H1 (cell line): Measurements from ENCODE around the gene EDDM3A. TPM values are rescaled to one million over a fixed set of nuclear protein-coding genes. Genes with fewer than 3 reads are reported as not detected.
"Not testable (repeated sequence)": the region's sequence is repeated elsewhere in the genome, so short reads cannot be mapped to it uniquely, and the experiment has no call there.

ENCODE experiments used
- CTCF ChIA-PET: fragments of 300-600 bp; sonication (Branson Sonifier 250); formaldehyde crosslinking; loops from one replicate; lab custom pipeline; 2021; ENCODE audit not compliant: partially characterized antibody; lab: Charles Lee
- POLR2A ChIA-PET: fragments of 300-600 bp; sonication (Branson Sonifier 250); formaldehyde crosslinking; loops from one replicate; lab custom pipeline; 2021; ENCODE audit warnings: inconsistent platforms; ENCODE audit not compliant: partially characterized antibody; lab: Charles Lee
- DNase-seq, 2 experiments: peaks; one replicate each; pipeline versions ENCODE4 v3.0.0 to v3.0.0-alpha.2; 2010 to 2022; ENCODE audit warnings: low spot score in 2 of 2, low read depth in 1 of 2, mixed read lengths in 1 of 2
- FAIRE-seq: peaks from 2 replicates; lab custom pipeline; 2011; peaks lifted over from hg19 to GRCh38; lab: Jason Lieb, UNC
- H2AFZ ChIP-seq: 2 replicates; pipeline ENCODE4 v1.8.1; 2012; ENCODE audit warnings: low read length, inconsistent platforms
- H2AK5ac ChIP-seq: 2 replicates; pipeline ENCODE4 v1.6.1; 2013; ENCODE audit warnings: low read depth, low read length
- H2BK120ac ChIP-seq: replicated peaks from 2 replicates; pipeline ENCODE3; 2013; ENCODE audit warnings: low read depth, low read length, inconsistent platforms
- H2BK12ac ChIP-seq: 2 replicates; pipeline ENCODE4 v1.6.1; 2013; ENCODE audit warnings: low read depth, low read length
- H2BK15ac ChIP-seq: 2 replicates; pipeline ENCODE4 v1.6.1; 2013; ENCODE audit warnings: low read length
- H2BK20ac ChIP-seq: 2 replicates; pipeline ENCODE4 v1.6.1; 2013; ENCODE audit warnings: low read length
- H2BK5ac ChIP-seq: 2 replicates; pipeline ENCODE4 v1.6.1; 2013; ENCODE audit warnings: low read depth, low read length
- H3K14ac ChIP-seq: 2 replicates; pipeline ENCODE4 v1.6.1; 2013; ENCODE audit warnings: inconsistent platforms; ENCODE audit not compliant: insufficient read length
- H3K18ac ChIP-seq: 2 replicates; pipeline ENCODE4 v1.6.1; 2013; ENCODE audit warnings: low read length; ENCODE audit errors: extremely low read depth
- H3K23ac ChIP-seq: 2 replicates; pipeline ENCODE4 v1.6.1; 2013; ENCODE audit warnings: inconsistent platforms; ENCODE audit not compliant: insufficient read length
- H3K23me2 ChIP-seq: 2 replicates; pipeline ENCODE4 v1.6.1; 2013; ENCODE audit warnings: low read depth, low read length
- H3K27ac ChIP-seq: 2 replicates; pipeline ENCODE4 v1.6.1; 2011; ENCODE audit warnings: low read depth, low read length, inconsistent platforms
- H3K27me3 ChIP-seq, 4 experiments: replicated peaks in 1 of 4; 1 replicate in 1 of 4; 2 replicates in 3 of 4; pipeline versions ENCODE4 v1.6.1 to v1.8.1; 2011 to 2013; ENCODE audit warnings: low read length in 3 of 4, mild to moderate bottlenecking in 3 of 4, inconsistent platforms in 2 of 4, mixed read lengths in 2 of 4, moderate library complexity in 1 of 4; ENCODE audit not compliant: control insufficient read depth in 3 of 4, insufficient read depth in 3 of 4; ENCODE audit errors: extremely low read depth in 1 of 4
- H3K36me3 ChIP-seq, 4 experiments: 2 replicates each; pipeline versions ENCODE4 v1.6.1 to v1.8.1; 2011 to 2013; ENCODE audit warnings: mild to moderate bottlenecking in 4 of 4, low read length in 3 of 4, moderate library complexity in 2 of 4, control low read depth in 1 of 4, inconsistent platforms in 1 of 4; ENCODE audit not compliant: insufficient read depth in 4 of 4, control insufficient read depth in 2 of 4
- H3K4ac ChIP-seq: replicated peaks from 2 replicates; pipeline ENCODE3; 2013; ENCODE audit warnings: low read length, low read depth, mixed read lengths, inconsistent platforms; ENCODE audit not compliant: insufficient read length
- H3K4me1 ChIP-seq, 4 experiments: replicated peaks in 1 of 4; 1 replicate in 1 of 4; 2 replicates in 3 of 4; pipeline versions ENCODE4 v1.6.1 to v1.8.1; 2011 to 2013; ENCODE audit warnings: low read length in 3 of 4, inconsistent platforms in 2 of 4, mixed read lengths in 1 of 4; ENCODE audit not compliant: insufficient read depth in 4 of 4, control insufficient read depth in 3 of 4
- H3K4me2 ChIP-seq, 2 experiments: 2 replicates each; pipeline versions ENCODE4 v1.6.1 to v1.8.1; 2011 to 2013; ENCODE audit warnings: low read depth in 2 of 2, low read length in 2 of 2, control low read depth in 1 of 2, inconsistent platforms in 1 of 2, mild to moderate bottlenecking in 1 of 2; ENCODE audit not compliant: insufficient read depth in 1 of 2
- H3K4me3 ChIP-seq, 4 experiments: fragments of 200-600, 300-600 bp in 1 of 4; sonication (generic), shearing (Covaris generic), sonication (Bioruptor Twin) in 1 of 4; 2 replicates each; pipeline versions ENCODE4 v1.5.1 to v1.8.1; 2011 to 2016; ENCODE audit warnings: low read length in 4 of 4, low read depth in 3 of 4, control low read depth in 2 of 4, inconsistent platforms in 2 of 4, mild to moderate bottlenecking in 2 of 4, mixed read lengths in 1 of 4, moderate library complexity in 1 of 4; ENCODE audit not compliant: insufficient read depth in 2 of 4; ENCODE audit errors: extremely low read depth in 1 of 4
- H3K56ac ChIP-seq: replicated peaks from 2 replicates; pipeline ENCODE3; 2013; ENCODE audit warnings: low read depth, mild to moderate bottlenecking, mixed read lengths, low read length, inconsistent platforms; ENCODE audit not compliant: insufficient read length
- H3K79me1 ChIP-seq: 2 replicates; pipeline ENCODE4 v1.6.1; 2013; ENCODE audit warnings: low read depth, low read length, control low read depth
- H3K79me2 ChIP-seq, 2 experiments: 2 replicates each; pipeline versions ENCODE4 v1.6.1 to v1.8.1; 2012 to 2013; ENCODE audit warnings: low read length in 2 of 2, mild to moderate bottlenecking in 2 of 2, inconsistent platforms in 1 of 2; ENCODE audit not compliant: insufficient read depth in 2 of 2, control insufficient read depth in 1 of 2
- H3K9ac ChIP-seq, 4 experiments: replicated peaks in 1 of 4; 1 replicate in 1 of 4; 2 replicates in 3 of 4; pipeline versions ENCODE4 v1.6.1 to v1.8.1; 2011 to 2013; ENCODE audit warnings: low read depth in 3 of 4, low read length in 3 of 4, control low read depth in 2 of 4, mild to moderate bottlenecking in 2 of 4, moderate library complexity in 2 of 4, inconsistent platforms in 1 of 4; ENCODE audit errors: extremely low read depth in 1 of 4
- H3K9me3 ChIP-seq, 2 experiments: 2 replicates each; pipeline versions ENCODE4 v1.6.1 to v1.8.1; 2012 to 2013; ENCODE audit warnings: mild to moderate bottlenecking in 2 of 2, moderate library complexity in 2 of 2, control low read depth in 1 of 2, inconsistent platforms in 1 of 2, low read depth in 1 of 2, low read length in 1 of 2, mixed read lengths in 1 of 2; ENCODE audit not compliant: insufficient read depth in 2 of 2
- H4K20me1 ChIP-seq, 2 experiments: replicated peaks in 1 of 2; 2 replicates each; pipeline versions ENCODE3 to v1.8.1; 2011 to 2013; ENCODE audit warnings: inconsistent platforms in 2 of 2, low read length in 2 of 2, mild to moderate bottlenecking in 1 of 2; ENCODE audit not compliant: insufficient read depth in 2 of 2, control insufficient read depth in 1 of 2
- H4K5ac ChIP-seq: 2 replicates; pipeline ENCODE4 v1.6.1; 2013; ENCODE audit warnings: low read length, low read depth, mixed read lengths, inconsistent platforms; ENCODE audit not compliant: insufficient read length
- H4K8ac ChIP-seq: 2 replicates; pipeline ENCODE4 v1.8.0; 2013; ENCODE audit warnings: mild to moderate bottlenecking, moderate library complexity, low read length, inconsistent platforms; ENCODE audit not compliant: insufficient read depth; ENCODE audit errors: extremely low read depth
- H4K91ac ChIP-seq: replicated peaks from 2 replicates; pipeline ENCODE3; 2013; ENCODE audit warnings: low read length, mixed read lengths, inconsistent platforms; ENCODE audit not compliant: insufficient read length
- WGBS, 2 experiments: shearing (Covaris generic) in 1 of 2; methylation state at CpG; one replicate each; pipeline versions ENCODE4 v1.1.6 to v1.1.7; 2013 to 2015; ENCODE audit warnings: low lambda C conversion rate in 2 of 2, mixed read lengths in 2 of 2, inconsistent platforms in 1 of 2, low coverage in 1 of 2, missing lambda C conversion rate in 1 of 2; ENCODE audit not compliant: insufficient replicate concordance in 2 of 2, insufficient coverage in 1 of 2, insufficient read length in 1 of 2; ENCODE audit errors: extremely low coverage in 1 of 2, missing lambda C conversion rate in 1 of 2; 5-methylcytosine and 5-hydroxymethylcytosine counted together
- polyA plus RNA-seq, 7 experiments: library from polyadenylated mRNA; depleted of rRNA in 3 of 7; stranded (reverse) in 5 of 7; unstranded in 2 of 7; fragments of >200 nt in 5 of 7; fragments of 200-250 nt in 2 of 7; gene quantifications; 1 replicate in 5 of 7; 2 replicates in 1 of 7; 4 replicates in 1 of 7; pipeline versions ENCODE4 v1.2.1 to v1.2.3, GENCODE V29; 2011 to 2013; ENCODE audit warnings: missing spikeins in 2 of 7, mixed read lengths in 2 of 7
- total RNA-seq: library from RNA; stranded (reverse); fragmentation: NEBNext Ultra II Directional; extraction: Animal tissue kit (Norgen Biotek cat#: 25700); gene quantifications from 2 replicates; pipeline ENCODE4 v1.2.1, GENCODE V29; 2021

The EDDM3A gene
- total and polyA plus RNA-seq, 2 of the 8 experiments (the other 6 are each of a cell fraction or from before 2014, with no cell fraction given): 0.09 TPM; not detected in 1

DNA sequence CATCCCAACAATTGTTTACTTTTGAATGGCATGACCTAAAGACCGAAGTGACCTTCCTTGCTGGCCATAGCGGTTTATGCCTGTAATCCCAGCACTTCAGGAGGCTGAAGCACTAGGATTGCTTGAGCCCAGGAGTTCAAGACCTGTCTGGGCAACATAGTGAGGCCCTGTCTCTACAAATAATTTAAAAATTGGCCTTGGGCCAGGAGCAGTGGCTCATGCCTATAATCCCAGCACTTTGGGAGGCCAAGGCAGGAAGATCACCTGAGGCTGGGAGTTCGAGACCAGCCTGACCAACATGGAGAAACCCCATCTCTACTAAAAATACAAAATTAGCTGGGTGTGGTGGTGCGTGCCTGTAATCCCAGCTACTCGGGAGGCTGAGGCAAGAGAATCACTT, 13.8 kb downstream of the EDDM3A start:
- H4K5ac ChIP-seq, H3K4me1 ChIP-seq, H3K56ac ChIP-seq, POLR2A ChIA-PET, H3K9ac ChIP-seq, H2BK120ac ChIP-seq, H3K18ac ChIP-seq, H3K36me3 ChIP-seq, H3K23ac ChIP-seq, FAIRE-seq, H2AFZ ChIP-seq, H3K79me2 ChIP-seq, H2BK5ac ChIP-seq, H3K27me3 ChIP-seq, H4K91ac ChIP-seq, H2BK12ac ChIP-seq, H3K9me3 ChIP-seq, H3K4me2 ChIP-seq, H3K4ac ChIP-seq, H4K8ac ChIP-seq, H3K23me2 ChIP-seq, H3K79me1 ChIP-seq, H3K14ac ChIP-seq, H3K4me3 ChIP-seq, H2AK5ac ChIP-seq, H3K27ac ChIP-seq, H4K20me1 ChIP-seq, DNase-seq: not testable (repeated sequence)
- Histone ChIP-seq H2BK20ac (peak overlapping the region; percentile 97; the same call in 1 of the 2 replicates), H2BK15ac (0 out of 2 replicates have a peak overlapping the region, but pooled peaks have one; percentile 48)
- WGBS, 2 experiments: 92% methylated on average over 4 of the region's 5 CpGs; no CpG with 5 or more reads in 1 of the 2 experiments
- CTCF ChIA-PET: interaction anchor here (1.4 to 6.5 kb wide), 7 partner anchors 8 to 96 kb away, joined by 3 to 70 read pairs (median 6); partner anchors contain the start of genes EDDM3A and EDDM3B
